Stimulated activated CD4-positive, alpha-beta T cell treated with anti-CD3 and anti-CD28 coated beads, TNF-alpha, amount 100 ng/mL, for 4 hours (primary cell): ENCODE measurements around the gene RBMS3.

Experiments
- DNase-seq, 3 experiments: peaks; one replicate each; pipeline ENCODE4 v3.0.0-alpha.2; 2020; ENCODE audit warnings: low read depth in 3 of 3

The RBMS3 gene

GRCh38 chr3:29721789-29722188, 440.9 kb downstream of the RBMS3 start:
- DNase-seq: no peak

DNA sequence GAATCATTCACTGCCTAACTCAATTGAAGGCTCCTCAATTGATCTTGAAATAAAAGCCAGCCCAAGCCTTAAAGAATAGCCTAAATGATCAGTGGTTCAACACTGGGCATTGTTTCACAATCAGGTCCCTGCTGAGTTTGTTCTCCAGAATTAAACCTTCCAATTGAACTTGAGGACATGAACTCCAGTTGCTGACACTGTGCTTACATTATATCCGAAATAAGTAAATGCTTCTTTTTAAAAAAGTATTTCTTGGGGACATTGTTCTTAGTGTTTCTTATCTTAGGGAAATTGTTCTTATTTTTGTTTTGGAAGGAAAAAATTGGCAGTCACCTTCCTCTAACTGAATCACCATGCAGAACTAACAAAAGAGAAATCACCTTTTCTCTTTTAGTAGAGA, 450.2 kb downstream of the RBMS3 start:
- DNase-seq: no peak

- no peak for DNase-seq
Measured at GRCh38 chr3:29741231-29741630, 460.4 kb downstream of the RBMS3 start.

- DNase-seq: no peak
Measured at GRCh38 chr3:29745232-29745870, 464.5 kb downstream of the RBMS3 start.

- no peak for DNase-seq
Measured at GRCh38 chr3:29746163-29746760, 465.4 kb downstream of the RBMS3 start.

DNA sequence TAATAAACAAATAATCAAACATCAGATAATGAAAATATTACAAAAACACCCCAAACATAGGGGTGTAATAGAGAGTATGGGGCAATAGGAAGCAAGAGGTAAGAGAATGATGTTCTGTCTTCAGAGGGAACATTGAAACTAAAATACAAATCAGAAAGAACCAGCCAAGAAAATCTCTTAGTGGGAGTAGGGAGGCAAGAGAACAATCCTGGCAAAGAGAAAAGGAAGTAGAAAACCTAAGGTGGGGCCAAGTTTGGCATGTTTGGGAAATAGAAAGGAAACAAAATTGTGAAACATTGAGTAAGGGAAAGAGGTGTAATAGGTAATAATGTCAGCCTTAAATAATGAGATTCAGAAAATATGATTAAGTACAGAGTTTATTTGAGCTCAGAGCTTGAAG, 467.1 kb downstream of the RBMS3 start:
- DNase-seq: no peak

GRCh38 chr3:29751647-29752314, 470.9 kb downstream of the RBMS3 start:
- DNase-seq: no peak

DNA sequence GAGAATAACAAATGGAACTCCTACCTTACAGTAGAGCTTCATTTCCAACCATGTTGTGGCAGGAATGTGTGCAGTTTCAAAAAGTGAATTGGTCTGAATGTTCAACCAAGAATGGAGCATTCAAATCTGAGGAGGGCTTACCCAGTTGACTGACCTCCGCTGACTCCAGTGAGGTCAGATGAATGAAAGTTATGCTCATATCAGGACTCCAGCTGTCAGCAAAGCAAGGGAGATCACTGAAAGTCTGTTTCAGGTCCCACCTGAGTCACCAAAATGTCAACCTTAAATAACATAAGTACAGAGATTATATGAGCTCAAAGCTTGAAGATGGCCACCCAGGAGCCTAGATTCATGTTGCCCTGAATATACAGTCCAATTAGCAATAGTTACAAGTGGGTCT, 473.5 kb downstream of the RBMS3 start:
- DNase-seq: no peak

GRCh38 chr3:29755416-29755815, 474.5 kb downstream of the RBMS3 start:
- no peak for DNase-seq

- no peak for DNase-seq
Measured at GRCh38 chr3:29757054-29757777, 476.3 kb downstream of the RBMS3 start.

DNA sequence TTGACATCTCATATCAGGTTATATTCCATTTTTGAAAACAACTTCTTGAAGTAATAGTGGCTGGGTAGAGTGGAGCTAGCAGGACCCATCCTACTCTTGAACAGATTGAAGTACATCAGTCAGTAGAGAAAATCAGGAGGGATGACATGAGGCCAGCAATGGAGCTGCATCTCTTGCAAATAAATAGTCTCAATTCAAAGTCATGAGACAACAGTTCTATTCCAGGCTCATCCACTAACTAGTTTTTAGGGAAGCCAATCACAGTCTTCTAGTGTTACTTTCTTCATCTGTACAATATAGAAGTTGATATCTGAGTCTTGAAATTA, 477.2 kb downstream of the RBMS3 start:
- DNase-seq: no peak

GRCh38 chr3:29758434-29759322, 477.8 kb downstream of the RBMS3 start:
- DNase-seq: no peak

DNA sequence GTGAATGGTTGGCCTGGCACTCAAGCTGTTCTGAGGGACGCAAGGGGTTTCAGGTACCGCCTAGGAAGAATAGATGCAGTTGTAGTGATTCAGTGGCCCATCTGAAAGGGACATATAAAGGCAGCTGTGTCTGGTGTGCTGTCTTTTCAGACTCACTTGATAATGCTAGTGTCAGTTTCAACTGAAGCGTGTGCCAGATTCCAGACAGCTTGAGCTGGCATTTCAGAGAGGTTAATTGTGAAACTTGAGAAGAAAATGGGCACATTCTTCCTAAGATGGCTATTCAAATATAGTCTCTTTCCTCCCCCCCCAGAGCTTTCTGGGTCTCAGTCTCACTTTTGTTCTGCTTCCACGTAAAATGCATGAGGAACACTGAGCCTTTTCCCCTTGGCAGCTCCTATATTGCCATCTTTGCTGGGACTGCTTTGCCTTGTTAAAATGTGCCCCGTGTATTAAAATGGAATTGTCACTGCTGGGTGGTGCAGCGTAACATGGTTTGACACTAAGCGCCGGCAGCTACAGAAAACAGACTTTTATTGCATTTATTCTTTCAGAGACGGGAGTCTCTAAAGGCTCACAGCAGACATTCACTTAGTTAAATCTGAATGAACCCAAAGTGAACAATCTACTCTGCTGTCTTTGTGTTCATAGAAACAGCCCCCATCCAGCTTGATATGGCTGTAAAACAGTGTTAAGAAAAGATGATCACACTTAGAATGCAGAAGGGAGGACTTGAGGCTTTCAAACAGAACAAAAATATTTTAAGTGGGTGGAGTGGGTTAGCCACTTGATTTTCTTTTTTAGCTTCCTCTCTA, 478.7 kb downstream of the RBMS3 start:
- DNase-seq: no peak

DNA sequence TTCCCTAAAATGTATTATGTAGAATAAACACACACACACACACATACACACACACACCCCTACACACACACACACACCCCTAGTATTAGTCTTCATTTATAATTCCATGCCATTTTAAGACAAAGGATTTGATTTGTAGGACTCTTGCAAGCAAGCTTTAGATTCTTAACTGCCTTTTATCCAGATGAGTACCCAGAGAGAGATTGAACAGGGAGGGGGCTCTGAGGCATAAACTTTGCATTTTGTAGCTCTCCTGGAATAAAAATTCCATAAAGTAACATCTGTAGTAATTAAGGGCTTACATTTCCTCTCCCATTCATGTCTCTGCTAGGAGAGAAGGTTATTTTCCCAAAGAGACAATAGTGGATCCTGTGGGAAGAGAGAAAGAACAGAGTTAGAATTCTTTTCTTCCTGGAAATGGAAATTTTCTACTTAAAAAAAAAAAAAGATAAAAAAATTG, 479.4 kb downstream of the RBMS3 start:
- DNase-seq: no peak

GRCh38 chr3:29761517-29761916, 480.6 kb downstream of the RBMS3 start:
- DNase-seq: no peak

- DNase-seq: no peak
Measured at GRCh38 chr3:29763115-29763514, 482.2 kb downstream of the RBMS3 start.

GRCh38 chr3:29764041-29764440, 483.2 kb downstream of the RBMS3 start:
- no peak for DNase-seq

GRCh38 chr3:29764603-29765254, 483.9 kb downstream of the RBMS3 start:
- no peak for DNase-seq

GRCh38 chr3:29771602-29772001, 490.7 kb downstream of the RBMS3 start:
- no peak for DNase-seq

DNA sequence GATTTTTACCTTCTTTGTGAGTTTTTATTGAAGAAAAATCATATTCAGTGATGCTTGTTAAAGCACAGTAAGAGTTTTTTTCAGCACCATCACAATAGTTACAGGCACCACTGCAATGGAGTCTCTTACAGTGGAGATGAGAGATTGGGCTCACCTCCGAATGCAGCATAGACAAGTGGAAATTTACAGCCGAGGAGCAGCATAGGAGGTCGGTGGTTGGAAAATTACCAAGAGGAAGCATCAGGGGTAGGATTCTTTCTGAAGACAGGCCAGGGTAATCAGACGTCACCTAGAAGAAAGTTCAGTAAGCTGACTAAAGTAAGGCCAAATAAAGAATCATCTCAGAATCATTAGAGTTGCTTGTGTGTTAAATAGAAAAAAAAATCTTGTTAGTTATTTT, 491.6 kb downstream of the RBMS3 start:
- no peak for DNase-seq
